SK-N-MC (cell line): ENCODE data around the gene ONECUT3.

ENCODE experiments used
- EZH2 ChIP-seq: fragments of 200-600 bp; sonication (generic); IDR thresholded peaks from one replicate; pipeline ENCODE4 v1.6.1; 2017; ENCODE audit warnings: antibody characterized with exemption
- FOXP2 ChIP-seq: optimal IDR thresholded peaks from 2 replicates; pipeline ENCODE3; 2011; ENCODE audit warnings: mild to moderate bottlenecking, moderate library complexity; ENCODE audit not compliant: insufficient read depth; ENCODE audit errors: extremely low read length, control extremely low read depth
- POLR2AphosphoS5 ChIP-seq: IDR thresholded peaks from 2 replicates; pipeline ENCODE4 v1.6.1; 2012; ENCODE audit warnings: mild to moderate bottlenecking, low read depth, low read length, borderline replicate concordance

DNA sequence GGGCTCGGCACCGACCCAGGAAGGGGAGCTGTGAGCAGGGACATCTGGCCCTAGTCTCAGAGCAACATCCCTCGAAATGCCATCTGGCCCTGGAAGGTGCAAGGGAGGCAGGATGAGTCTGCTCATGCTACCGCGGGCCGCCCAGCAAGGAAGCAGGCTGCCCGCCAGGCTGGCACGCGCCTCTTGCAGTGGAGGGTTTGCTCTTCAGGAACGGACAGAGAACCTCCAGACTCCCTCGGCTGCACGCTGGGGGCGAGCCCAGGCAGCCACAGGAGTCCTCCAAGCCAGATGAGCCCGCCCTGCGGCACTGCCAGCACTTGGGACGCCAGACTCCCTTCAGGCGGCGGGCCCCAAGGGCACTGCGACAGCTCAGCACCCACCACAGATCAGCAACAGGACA lies 68.9 kb downstream of the ONECUT3 start:
- TF ChIP-seq EZH2 (no peak), POLR2AphosphoS5 (no peak), FOXP2 (no peak)
